PC-9 (cell line): ENCODE measurements around the gene SMAP1.

Source experiments
- CTCF ChIP-seq: fragments of 200-600 bp; sonication (generic); conservative IDR thresholded peaks from 2 replicates; pipeline ENCODE4 v1.6.1; 2017; ENCODE audit warnings: mixed run types, antibody characterized with exemption, mild to moderate bottlenecking, moderate library complexity
- EZH2 ChIP-seq: fragments of 200-600 bp; sonication (generic); IDR thresholded peaks from 2 replicates; pipeline ENCODE4 v1.8.0; 2017; ENCODE audit warnings: antibody characterized with exemption, low read depth

GRCh38 chr6:70673054-70673453, 5.4 kb downstream of the SMAP1 start:
- TF ChIP-seq CTCF (no peak), EZH2 (no peak)
